ENCODE measurements around the gene CHKB.
"Not testable (repeated sequence)": the region's sequence is repeated elsewhere in the genome, so short reads cannot be mapped to it uniquely, and the experiment has no call there.

Gene CHKB

GRCh38 chr22:50610041-50610451 lies 27.4 kb upstream of the CHKB start:
- TF ChIP-seq CTCF (conservative IDR thresholded peaks at IDR 0.05; ENCODE audit: low read length), result no peak
- DNase-seq (ENCODE audit: low read depth), result no peak
- H3K4me3 ChIP-seq (ENCODE audit: low read length), result no peak overlapping the region

- no peak overlapping the region for H3K4me3 ChIP-seq (ENCODE audit: low read length)
- no peak for TF ChIP-seq CTCF (conservative IDR thresholded peaks at IDR 0.05; ENCODE audit: low read length)
- DNase-seq (ENCODE audit: low read depth), result no peak
Observed at GRCh38 chr22:50609599-50609998, 26.9 kb upstream of the CHKB start.

DNA sequence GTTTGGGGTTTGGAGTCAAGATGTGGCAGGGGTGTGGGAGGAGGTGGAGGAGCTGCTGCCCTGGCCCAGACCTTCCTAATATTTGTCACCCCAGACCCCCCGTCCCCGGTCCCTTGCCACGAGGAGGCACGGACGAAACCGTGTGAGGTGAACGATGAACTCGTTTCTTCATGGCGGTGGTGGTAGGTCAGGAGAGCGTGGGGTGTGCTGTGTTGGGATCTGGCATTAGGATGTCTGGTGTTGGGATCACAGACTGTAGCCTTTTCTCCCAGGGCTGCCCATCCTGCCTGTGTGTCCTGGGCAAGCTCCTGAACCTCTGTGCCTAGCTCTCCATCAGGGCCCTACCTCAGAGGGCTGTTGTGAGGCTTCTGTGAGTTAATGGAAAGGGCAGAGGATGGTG lies 26.3 kb upstream of the CHKB start:
- TF ChIP-seq CTCF (conservative IDR thresholded peaks at IDR 0.05; ENCODE audit: low read length), result no peak
- DNase-seq (ENCODE audit: low read depth), result no peak
- no peak overlapping the region for H3K4me3 ChIP-seq (ENCODE audit: low read length)

DNA sequence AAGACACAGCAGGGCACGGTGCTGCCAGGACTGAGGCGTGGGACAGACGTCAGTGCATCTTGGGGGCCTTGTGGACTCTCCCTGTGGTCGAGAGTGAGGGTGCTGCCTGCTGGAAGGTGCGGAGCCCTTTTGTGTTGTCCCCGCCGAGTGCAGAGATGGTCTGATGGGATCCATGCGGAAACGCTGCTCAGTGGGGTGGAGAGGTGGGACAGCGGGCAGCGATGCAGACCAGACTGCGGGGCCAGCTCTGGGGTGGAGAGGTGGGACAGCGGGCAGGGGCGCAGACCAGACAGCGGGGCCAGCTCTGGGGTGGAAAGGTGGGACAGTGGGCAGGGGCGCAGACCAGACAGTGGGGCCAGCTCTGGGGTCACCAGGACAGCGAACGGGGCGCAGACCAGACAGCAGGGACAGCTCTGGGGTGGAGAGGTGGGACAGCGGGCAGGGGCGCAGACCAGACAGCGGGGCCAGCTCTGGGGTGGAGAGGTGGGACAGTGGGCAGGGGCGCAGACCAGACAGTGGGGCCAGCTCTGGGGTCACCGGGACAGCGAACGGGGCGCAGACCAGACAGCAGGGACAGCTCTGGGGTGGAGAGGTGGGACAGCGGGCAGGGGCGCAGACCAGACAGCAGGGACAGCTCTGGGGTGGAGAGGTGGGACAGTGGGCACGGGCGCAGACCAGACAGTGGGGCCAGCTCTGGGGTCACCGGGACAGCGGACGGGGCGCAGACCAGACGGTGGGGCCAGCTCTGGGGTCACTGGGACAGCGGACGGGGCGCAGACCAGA lies 25.6 kb upstream of the CHKB start:
- DNase-seq (ENCODE audit: low read depth); H3K4me3 ChIP-seq (ENCODE audit: low read length): not testable (repeated sequence)

DNA sequence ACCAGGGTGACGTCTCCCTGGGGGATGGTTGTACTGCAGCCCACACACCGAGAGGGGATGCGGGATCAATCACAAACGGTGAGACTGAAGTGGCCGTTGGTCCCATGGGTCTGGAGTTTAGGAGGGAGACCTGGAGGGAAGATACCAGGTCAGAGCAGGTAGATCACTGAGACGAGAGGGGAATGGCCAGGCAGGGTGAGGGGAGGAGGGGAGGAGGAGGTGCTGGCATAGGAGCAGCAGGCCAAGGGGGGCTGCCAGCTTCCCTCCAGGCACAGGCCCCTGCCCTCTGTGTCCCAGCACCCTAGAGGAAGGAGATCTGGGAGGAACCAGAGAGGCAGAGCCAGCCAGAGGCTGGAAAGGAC lies 25.0 kb upstream of the CHKB start:
- TF ChIP-seq CTCF (conservative IDR thresholded peaks at IDR 0.05; ENCODE audit: low read length), result no peak
- no peak overlapping the region for H3K4me3 ChIP-seq (ENCODE audit: low read length)
- no peak for DNase-seq (ENCODE audit: low read depth)

- DNase-seq (ENCODE audit: low read depth), result no peak
- no peak overlapping the region for H3K4me3 ChIP-seq (ENCODE audit: low read length)
- TF ChIP-seq CTCF (conservative IDR thresholded peaks at IDR 0.05; ENCODE audit: low read length), result no peak
Observed at GRCh38 chr22:50606946-50607658, 24.5 kb upstream of the CHKB start.

- no peak for TF ChIP-seq CTCF (conservative IDR thresholded peaks at IDR 0.05; ENCODE audit: low read length)
- no peak for DNase-seq (ENCODE audit: low read depth)
- H3K4me3 ChIP-seq (ENCODE audit: low read length), result no peak overlapping the region
Observed at GRCh38 chr22:50606165-50606945, 23.7 kb upstream of the CHKB start.
